Forelimb muscle (tissue), 1 donor: ENCODE measurements around the gene RAPH1. TPM values are rescaled to one million over a fixed set of nuclear protein-coding genes. Genes with fewer than 3 reads are reported as not detected.
A peak's percentile ranks its signal among the peaks of the same experiment; 100 is the strongest.
"Not testable (repeated sequence)": the region's sequence is repeated elsewhere in the genome, so short reads cannot be mapped to it uniquely, and the experiment has no call there.

Source experiments
- DNase-seq: peaks from one replicate; pipeline ENCODE4 v3.0.0-alpha.2; 2013; ENCODE audit warnings: low read depth
- polyA plus RNA-seq: library from polyadenylated mRNA; unstranded; fragments of 120-200 nt; gene quantifications from one replicate; pipeline ENCODE4 v1.2.1, GENCODE V29; 2013; ENCODE audit not compliant: insufficient read length

The RAPH1 gene
- polyA plus RNA-seq, 1 donor = 31.7 TPM

GRCh38 chr2:203544402-203544801, 9.3 kb upstream of the RAPH1 start:
- no peak for DNase-seq

- no peak for DNase-seq
Observed at GRCh38 chr2:203543898-203544328, 8.8 kb upstream of the RAPH1 start.

- DNase-seq = not testable (repeated sequence)
Observed at GRCh38 chr2:203540598-203540997, 5.5 kb upstream of the RAPH1 start.

GRCh38 chr2:203538237-203538636, 3.1 kb upstream of the RAPH1 start:
- DNase-seq = not testable (repeated sequence)

- not testable (repeated sequence) for DNase-seq
Observed at GRCh38 chr2:203536586-203536951, 1.5 kb upstream of the RAPH1 start.

GRCh38 chr2:203535784-203536585, 884 bp upstream of the RAPH1 start:
- DNase-seq = no peak

GRCh38 chr2:203534621-203535077, 452 bp downstream of the RAPH1 start:
- no peak for DNase-seq

GRCh38 chr2:203533676-203534591, 1.2 kb downstream of the RAPH1 start:
- DNase-seq = no peak

- DNase-seq = no peak
Observed at GRCh38 chr2:203532957-203533658, 2.0 kb downstream of the RAPH1 start.

- DNase-seq = no peak
Observed at GRCh38 chr2:203527719-203528118, 7.4 kb downstream of the RAPH1 start.

GRCh38 chr2:203513268-203513667, 21.8 kb downstream of the RAPH1 start:
- DNase-seq = not testable (repeated sequence)

GRCh38 chr2:203510941-203511305, 24.2 kb downstream of the RAPH1 start:
- no peak for DNase-seq

GRCh38 chr2:203510256-203510940, 24.7 kb downstream of the RAPH1 start:
- no peak for DNase-seq

GRCh38 chr2:203503460-203503859, 31.6 kb downstream of the RAPH1 start:
- DNase-seq = not testable (repeated sequence)

- DNase-seq = no peak
Observed at GRCh38 chr2:203501873-203502272, 33.2 kb downstream of the RAPH1 start.

- no peak for DNase-seq
Observed at GRCh38 chr2:203500951-203501350, 34.1 kb downstream of the RAPH1 start.

GRCh38 chr2:203500297-203500696, 34.8 kb downstream of the RAPH1 start:
- no peak for DNase-seq

- DNase-seq = peak; percentile 8
Observed at GRCh38 chr2:203498161-203498560, 36.9 kb downstream of the RAPH1 start.

- DNase-seq = no peak
Observed at GRCh38 chr2:203492965-203493364, 42.1 kb downstream of the RAPH1 start.

- DNase-seq = no peak
Observed at GRCh38 chr2:203490391-203490790, 44.7 kb downstream of the RAPH1 start.

GRCh38 chr2:203489531-203489930, 45.6 kb downstream of the RAPH1 start:
- no peak for DNase-seq
